ENCODE measurements around the gene ISX. TPM values are rescaled to one million over a fixed set of nuclear protein-coding genes. Genes with fewer than 3 reads are reported as not detected.

The ISX gene
- total RNA-seq, 2 experiments from 2014 or later, result not detected

- Histone ChIP-seq H3K9me2 (ENCODE audit: insufficient read depth, low read length) (no peaks in the 10 kb centered on the region; the same call in 1 of the 2 replicates), H3K4me2 (ENCODE audit: low read length) (no peak overlapping the region), H3K4me3 (ENCODE audit: low read depth, low read length, poor library complexity, severe bottlenecking) (no peak overlapping the region), H3K4me1 (ENCODE audit: insufficient read depth, low read length, poor library complexity, severe bottlenecking) (no peaks in the 10 kb centered on the region), H3K27ac (ENCODE audit: low read depth, low read length, poor library complexity, severe bottlenecking) (no peak overlapping the region), H2AFZ (ENCODE audit: low read length) (no peak overlapping the region), H4K20me1 (ENCODE audit: insufficient read depth, low read length) (no peaks in the 10 kb centered on the region), H3K9me3 (ENCODE audit: low read length) (no peaks in the 10 kb centered on the region), H3K36me3 (ENCODE audit: insufficient read depth, low read length) (no peaks in the 10 kb centered on the region), H3K79me2 (ENCODE audit: insufficient read depth, low read depth, low read length) (no peaks in the 10 kb centered on the region)
- BruUV-seq (replicated peaks), result no TSS peak
- ChIA-PET CTCF (ENCODE audit: unreplicated experiment) (no interaction called here), POLR2A (no interaction called here)
- DNase-seq (ENCODE audit: low spot score), result no peak
- intact Hi-C loops (cut with micrococcal nuclease; ENCODE audit: unreplicated experiment), result no loop called here
- TF ChIP-seq CTCF (conservative IDR thresholded peaks at IDR 0.05; ENCODE audit: low read length), result no peak
- TF ChIP-seq EZH2phosphoT487 (IDR thresholded peaks at IDR 0.05; ENCODE audit: borderline replicate concordance, low read depth, low read length), result no peak
These were observed 45.3 kb downstream of the ISX start for GRCh38 chr22:35111244-35111643.

- Histone ChIP-seq H3K9me2 (ENCODE audit: insufficient read depth, low read length) (no peaks in the 10 kb centered on the region; the same call in 1 of the 2 replicates), H3K9me3 (ENCODE audit: low read length) (no peaks in the 10 kb centered on the region), H3K4me1 (ENCODE audit: insufficient read depth, low read length, poor library complexity, severe bottlenecking) (no peaks in the 10 kb centered on the region), H3K36me3 (ENCODE audit: insufficient read depth, low read length) (no peaks in the 10 kb centered on the region), H3K79me2 (ENCODE audit: insufficient read depth, low read depth, low read length) (no peaks in the 10 kb centered on the region), H3K4me2 (ENCODE audit: low read length) (no peak overlapping the region), H3K27ac (ENCODE audit: low read depth, low read length, poor library complexity, severe bottlenecking) (no peak overlapping the region), H4K20me1 (ENCODE audit: insufficient read depth, low read length) (no peaks in the 10 kb centered on the region), H3K4me3 (ENCODE audit: low read depth, low read length, poor library complexity, severe bottlenecking) (no peak overlapping the region), H2AFZ (ENCODE audit: low read length) (no peak overlapping the region)
- no TSS peak for BruUV-seq (replicated peaks)
- ChIA-PET POLR2A (no interaction called here), CTCF (ENCODE audit: unreplicated experiment) (no interaction called here)
- no peak for DNase-seq (ENCODE audit: low spot score)
- intact Hi-C loops (cut with micrococcal nuclease; ENCODE audit: unreplicated experiment), result no loop called here
- no peak for TF ChIP-seq EZH2phosphoT487 (IDR thresholded peaks at IDR 0.05; ENCODE audit: borderline replicate concordance, low read depth, low read length)
- no peak for TF ChIP-seq CTCF (conservative IDR thresholded peaks at IDR 0.05; ENCODE audit: low read length)
These were observed 47.4 kb downstream of the ISX start for GRCh38 chr22:35113341-35113740.

GRCh38 chr22:35114131-35114980 lies 48.4 kb downstream of the ISX start:
- intact Hi-C loops (cut with micrococcal nuclease; ENCODE audit: unreplicated experiment), result no loop called here
- TF ChIP-seq CTCF (conservative IDR thresholded peaks at IDR 0.05; ENCODE audit: low read length) (no peak), EZH2phosphoT487 (IDR thresholded peaks at IDR 0.05; ENCODE audit: borderline replicate concordance, low read depth, low read length) (no peak)
- Histone ChIP-seq H3K4me2 (ENCODE audit: low read length) (no peak overlapping the region), H3K9me2 (ENCODE audit: insufficient read depth, low read length) (no peaks in the 10 kb centered on the region), H3K27ac (ENCODE audit: low read depth, low read length, poor library complexity, severe bottlenecking) (no peak overlapping the region), H3K9me3 (ENCODE audit: low read length) (no peaks in the 10 kb centered on the region), H3K36me3 (ENCODE audit: insufficient read depth, low read length) (no peaks in the 10 kb centered on the region), H3K79me2 (ENCODE audit: insufficient read depth, low read depth, low read length) (no peaks in the 10 kb centered on the region), H2AFZ (ENCODE audit: low read length) (no peak overlapping the region), H3K4me3 (ENCODE audit: low read depth, low read length, poor library complexity, severe bottlenecking) (no peak overlapping the region), H4K20me1 (ENCODE audit: insufficient read depth, low read length) (no peaks in the 10 kb centered on the region), H3K4me1 (ENCODE audit: insufficient read depth, low read length, poor library complexity, severe bottlenecking) (no peaks in the 10 kb centered on the region)
- DNase-seq (ENCODE audit: low spot score), result no peak
- ChIA-PET CTCF (ENCODE audit: unreplicated experiment) (no interaction called here), POLR2A (no interaction called here)
- no TSS peak for BruUV-seq (replicated peaks)

All from OCI-LY7 (cell line).